ENCODE measurements around the gene C1QTNF7.

Gene C1QTNF7

DNA sequence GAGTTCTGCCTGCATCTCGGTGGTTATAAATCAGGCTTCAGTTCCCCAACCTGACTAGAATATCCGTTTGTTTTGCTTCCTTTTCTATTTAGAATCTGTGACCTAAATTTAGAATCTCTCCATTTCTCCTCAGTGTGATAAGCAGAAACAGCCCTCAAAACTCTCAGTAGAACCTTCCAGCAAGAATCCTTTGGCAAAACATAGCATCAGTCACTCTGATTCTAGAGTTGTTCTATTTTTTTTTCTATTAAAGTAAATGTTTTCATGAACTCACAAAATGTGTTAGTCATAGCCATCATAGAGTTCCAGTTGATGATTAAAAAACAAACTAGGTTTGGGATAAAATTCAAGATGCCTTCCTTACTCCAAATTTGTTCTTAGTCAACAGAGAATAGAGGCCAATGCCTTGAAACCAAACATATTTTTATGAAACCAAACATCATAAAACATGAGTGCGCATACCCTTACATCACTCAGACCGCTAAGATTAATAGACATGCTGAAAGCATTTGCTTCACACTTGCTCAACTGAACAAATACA, 13.2 kb upstream of the C1QTNF7 start:
- DNase-seq: no peak

DNA sequence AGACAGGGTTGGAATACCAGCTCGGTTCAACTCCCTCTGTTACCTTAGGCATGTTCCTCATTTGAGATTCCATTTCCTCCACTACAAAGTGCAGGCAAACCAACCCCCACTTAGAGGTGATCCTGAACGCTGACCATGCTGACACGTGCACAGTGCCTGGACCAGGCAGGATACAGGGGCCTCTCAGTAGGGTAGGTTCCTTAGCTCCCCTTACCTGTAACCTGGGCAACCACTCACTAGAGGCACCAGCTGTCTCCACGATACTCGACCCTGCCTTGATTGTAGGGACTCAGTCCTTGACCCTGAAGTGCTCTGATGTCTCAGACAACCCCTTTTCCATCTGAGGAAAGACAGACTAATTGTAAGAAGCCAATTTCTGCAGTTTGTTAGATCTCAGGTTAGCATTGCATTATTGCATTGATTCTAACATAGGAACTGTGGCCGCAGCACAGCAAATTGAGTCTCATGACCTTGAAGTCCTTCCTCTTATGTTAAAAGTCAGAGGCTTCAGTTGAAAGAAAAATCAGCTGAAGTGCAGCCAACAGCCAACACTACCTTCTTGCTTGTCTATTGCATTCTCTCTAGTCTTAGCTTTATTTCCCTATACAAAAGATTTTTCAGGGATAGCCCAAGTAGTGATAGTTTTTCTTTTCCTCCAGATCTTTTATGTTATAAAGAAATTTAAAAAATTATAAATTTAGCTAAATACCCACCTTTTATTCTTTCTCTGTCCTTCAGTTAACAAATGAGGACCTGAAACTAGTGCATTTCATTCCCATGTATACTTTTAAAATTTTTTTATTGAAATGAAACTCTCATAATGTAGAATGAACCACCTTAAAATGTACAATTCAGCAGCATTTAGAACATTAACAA, 11.2 kb upstream of the C1QTNF7 start:
- DNase-seq: no peak

DNA sequence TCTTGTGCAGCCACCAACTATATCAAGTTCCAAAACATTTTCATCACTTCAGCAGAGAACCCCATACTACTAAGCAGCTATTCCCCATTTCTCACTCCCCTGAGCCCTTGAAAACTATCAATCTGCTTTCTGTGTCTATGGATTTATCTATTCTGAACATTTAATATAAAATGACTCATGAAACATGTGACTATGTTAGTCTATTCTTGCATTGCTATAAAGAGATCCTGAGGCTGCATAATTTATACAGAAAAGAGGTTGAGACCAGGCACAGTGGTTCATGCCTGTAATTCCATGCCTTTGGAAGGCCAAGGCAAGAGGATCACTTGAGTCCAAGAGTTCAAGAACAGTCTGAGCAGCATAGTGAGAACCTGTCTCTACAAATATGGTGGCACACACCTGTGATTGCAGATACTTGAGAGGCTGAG, 10.6 kb upstream of the C1QTNF7 start:
- no peak for DNase-seq

DNA sequence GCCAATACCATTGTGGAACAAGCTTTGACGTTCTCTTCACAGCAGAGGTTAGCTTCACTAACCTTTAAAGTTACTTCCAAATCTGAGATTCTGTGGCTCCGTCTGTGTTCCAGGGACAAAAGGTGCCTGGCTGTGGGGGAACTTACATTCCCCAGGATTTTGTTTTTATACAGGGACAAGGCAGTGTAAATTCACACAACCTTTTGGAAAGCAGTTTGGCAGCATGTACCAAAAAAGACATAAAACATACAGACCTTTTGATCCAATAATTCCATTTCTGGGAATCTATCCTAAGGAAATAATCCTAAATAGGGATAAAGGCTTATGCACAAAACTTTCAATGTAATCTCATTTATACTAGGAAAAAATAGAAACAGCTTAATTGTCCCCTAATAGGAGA, 8.9 kb upstream of the C1QTNF7 start:
- no peak for DNase-seq

DNA sequence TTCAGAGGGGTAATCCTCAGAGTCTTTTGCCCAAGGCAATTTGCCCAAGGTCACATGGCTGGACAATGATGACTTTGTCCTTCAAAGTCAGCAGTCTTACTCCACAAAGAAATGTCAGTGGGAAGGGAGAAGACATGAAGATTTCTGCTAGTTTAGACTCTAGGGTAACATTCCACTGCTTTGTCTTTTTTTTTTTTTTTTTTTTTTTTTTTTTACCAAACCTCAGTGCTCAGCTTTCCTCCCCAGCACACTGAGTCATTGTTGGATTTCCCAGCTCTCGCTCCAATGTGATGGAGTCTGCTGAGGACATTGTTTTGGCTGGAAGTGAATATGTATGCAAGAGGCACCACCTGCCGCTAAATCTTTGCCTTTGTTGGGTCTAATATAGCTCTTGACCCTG, 7.2 kb upstream of the C1QTNF7 start:
- no peak for DNase-seq

DNA sequence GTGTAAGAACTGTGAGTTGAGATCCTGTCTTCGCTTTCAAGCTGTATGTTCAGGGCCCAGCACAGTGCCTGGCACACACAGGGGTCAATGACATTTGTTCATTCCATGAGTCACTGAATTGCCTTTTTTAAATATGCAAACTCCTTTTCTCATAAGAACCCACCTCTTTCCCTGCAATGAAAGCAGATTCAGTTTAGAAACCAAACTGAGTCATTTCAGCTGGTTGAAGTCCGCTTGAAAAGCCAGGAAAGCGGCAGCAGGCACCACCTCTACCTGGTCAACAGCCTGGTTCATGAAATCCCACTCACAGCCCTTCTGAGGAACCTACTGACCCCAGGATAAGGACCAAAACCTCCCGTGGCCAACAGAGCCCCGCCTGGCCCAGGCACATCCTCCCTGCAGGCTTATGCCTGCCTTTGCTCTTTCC, 4.5 kb upstream of the C1QTNF7 start:
- no peak for DNase-seq

DNA sequence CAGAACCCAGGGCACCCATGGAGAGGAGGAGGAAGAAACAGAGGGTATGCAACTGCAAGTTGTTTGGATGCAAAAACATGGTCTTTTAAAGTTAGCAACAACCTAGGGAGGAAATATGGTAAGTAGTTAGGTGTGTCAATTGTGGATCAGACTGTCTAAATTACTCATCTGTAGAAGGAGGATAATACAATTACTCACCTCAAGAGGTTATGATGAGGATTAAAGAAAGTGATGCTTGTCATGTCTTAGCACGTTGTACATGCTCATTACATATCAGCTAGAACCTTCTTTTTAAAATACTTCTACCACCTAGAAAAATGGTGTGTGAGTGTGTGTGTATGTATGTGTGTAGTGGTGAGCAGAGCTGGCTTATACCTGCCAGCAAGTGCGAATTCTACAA, 2.3 kb upstream of the C1QTNF7 start:
- no peak for DNase-seq

DNA sequence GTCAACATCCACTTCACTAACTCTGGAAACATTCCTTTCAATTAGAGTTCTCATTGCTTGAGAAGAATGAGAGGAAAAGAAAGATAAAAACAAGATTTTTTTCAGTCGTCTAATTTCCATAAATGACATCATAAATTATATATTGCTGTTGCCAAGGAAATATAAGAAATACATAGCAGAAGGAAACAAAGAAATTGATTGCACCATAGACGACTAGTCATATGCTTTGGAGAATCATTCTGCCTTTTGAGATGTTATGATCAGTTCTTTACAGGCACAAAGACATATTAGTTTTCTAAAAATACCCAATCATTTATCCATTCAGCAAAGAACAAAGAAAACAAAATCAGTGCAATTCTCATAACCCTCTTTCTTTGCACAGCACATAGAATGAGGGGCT, 672 bp upstream of the C1QTNF7 start:
- DNase-seq: no peak

DNA sequence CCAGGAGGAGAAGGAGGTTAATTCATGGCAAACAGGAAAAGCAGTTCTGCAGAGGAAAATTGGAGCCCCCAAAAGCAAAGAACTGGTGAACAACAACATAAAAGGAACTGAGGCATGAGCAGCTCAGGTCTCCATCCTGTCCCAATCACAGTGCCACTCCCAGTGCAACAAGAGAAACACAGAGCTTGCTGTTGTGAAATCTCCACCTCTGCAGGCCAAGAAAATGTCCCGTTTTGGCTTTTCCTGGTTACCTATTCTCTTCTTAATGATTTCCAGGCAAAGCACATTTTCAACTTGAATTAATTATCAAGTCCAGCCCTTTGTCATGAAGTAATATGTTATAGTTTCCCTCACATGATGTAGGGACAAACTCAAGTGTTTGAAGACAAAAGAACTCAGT, 778 bp downstream of the C1QTNF7 start:
- DNase-seq: no peak

DNA sequence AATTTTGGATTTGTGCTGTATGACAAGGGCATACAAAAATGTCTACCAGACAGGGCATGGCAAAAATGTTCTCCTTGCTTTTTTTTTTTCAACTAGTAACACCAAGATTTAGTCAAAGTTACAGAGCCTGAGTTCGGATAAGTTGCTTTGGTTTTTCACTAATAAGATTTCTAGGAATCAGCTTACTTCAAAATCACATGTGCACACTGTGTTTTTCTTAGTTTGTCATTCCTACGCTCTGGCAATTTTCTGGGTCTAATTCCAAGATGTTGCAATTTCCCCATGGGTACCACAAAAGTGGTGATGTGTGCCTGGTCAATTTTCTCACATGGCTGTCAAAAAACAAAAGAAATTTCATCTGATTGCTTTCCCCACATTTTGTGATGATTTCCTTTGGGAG, 6.3 kb downstream of the C1QTNF7 start:
- no peak for DNase-seq

DNA sequence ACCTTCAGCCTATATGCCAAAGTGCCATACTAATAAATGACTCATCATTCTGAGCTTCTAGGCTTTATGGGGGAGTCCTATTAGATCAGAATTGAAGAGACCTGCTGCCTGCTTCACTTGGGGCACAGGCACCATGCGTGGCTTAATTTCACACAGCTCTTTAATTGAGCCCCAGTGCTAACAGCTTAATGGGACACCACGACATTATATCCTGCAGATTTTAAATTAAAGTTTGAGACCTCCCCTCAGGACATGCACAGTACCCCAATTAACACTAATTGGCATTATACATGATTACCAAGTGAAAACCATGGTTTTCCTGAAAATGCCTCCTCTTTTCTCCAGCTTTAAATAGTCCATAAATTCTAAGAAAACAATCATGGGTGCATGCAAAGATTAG, 6.8 kb downstream of the C1QTNF7 start:
- no peak for DNase-seq

DNA sequence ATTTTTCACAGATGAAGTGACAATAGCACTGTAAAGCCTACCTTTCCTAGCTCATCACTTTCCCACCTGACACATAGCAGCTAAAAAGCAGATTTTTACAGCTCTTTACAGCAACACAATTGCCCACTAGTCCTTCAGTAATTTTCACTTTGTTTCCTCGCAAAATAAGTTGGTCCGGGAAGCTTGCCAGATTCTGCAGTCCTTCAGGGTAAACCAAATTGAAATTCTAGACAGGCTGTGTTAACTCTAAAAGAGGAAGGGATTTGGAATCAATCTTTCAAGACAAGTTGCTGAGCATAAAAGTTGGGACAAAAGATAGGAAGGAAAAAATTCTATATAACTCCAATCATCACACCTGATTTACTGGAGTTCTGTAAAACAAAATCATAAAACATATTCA, 8.7 kb downstream of the C1QTNF7 start:
- peak; percentile 29 for DNase-seq

DNA sequence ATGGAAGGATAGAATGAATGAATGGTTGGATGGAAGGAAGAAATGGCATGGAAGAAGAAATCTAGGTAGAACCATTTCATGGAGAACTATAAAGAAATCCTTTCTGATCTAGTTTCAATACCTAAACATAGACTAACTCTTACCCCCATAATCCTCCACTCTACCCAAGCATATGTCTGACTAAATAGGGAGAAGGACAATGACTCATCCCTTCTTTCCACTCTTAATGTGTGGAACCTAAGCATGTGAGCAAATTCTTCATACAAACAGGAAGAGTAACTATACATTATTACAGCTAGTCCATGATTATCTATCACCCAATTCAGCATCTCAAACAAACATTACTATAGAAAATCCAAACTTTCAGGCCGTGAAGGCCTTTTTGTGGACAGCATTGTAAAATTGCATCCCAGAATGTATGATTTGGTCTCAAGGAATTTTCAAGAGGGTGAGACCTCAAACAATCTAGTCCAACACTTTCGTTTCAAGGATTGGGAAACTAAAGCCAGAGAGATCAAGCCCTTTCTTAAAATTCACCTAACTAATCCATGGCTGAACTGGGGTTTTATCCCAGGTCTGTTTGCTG, 11.2 kb downstream of the C1QTNF7 start:
- no peak for DNase-seq

DNA sequence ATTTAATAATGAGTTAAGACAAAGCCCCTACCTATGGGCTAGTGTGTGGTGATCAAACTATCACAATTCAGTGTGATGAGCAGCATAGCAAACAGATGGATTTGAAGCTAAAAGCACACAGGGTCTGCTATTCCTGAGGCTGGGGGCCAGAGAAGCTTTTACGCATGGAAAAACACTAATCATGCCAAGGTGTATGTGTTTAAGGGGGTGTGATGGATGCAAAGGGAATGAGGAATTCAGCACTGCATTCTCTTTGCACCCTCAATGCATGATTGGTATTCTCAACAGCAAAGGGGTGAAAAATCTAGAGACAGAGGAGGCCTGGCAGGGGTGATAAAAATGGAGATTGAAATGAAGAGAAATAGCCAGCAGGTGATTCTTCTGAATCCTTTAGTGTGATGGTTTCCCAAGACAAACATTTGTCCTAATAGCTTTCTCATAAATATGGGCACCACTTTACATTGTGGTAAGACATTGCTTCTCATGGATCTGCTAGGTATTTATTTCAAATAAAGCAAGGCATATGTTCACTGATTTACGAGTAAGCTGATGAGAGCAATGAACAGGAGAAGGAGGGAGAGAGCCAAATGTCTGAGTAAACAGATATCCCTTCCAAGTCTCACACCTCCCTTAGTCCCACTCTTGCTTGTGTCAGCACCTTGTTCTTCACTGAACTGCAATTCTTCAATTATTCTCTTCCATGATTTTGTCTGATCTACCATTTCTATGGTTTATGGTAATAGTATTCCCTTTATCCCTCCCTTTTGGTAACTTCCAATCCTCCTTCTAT, 15.7 kb downstream of the C1QTNF7 start:
- no peak for DNase-seq

DNA sequence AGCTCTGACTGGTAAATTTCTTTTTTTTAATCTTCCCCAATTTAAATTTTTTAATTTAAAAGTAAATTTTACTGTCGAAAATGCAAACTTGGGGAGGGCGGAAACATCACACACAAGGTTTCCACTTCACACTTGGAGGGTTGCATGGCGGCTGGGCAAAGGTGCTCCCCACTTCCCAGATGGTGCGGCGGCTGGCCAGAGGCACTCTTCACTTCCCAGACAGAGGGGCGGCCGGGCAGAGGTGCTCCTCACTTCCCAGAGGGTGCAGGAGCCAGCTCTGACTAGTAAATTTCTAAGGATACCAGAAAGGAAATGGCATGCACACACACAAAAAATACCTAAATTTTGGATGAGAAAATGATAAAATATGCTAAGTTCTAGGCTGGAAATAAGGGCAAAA, 16.4 kb downstream of the C1QTNF7 start:
- no peak for DNase-seq

DNA sequence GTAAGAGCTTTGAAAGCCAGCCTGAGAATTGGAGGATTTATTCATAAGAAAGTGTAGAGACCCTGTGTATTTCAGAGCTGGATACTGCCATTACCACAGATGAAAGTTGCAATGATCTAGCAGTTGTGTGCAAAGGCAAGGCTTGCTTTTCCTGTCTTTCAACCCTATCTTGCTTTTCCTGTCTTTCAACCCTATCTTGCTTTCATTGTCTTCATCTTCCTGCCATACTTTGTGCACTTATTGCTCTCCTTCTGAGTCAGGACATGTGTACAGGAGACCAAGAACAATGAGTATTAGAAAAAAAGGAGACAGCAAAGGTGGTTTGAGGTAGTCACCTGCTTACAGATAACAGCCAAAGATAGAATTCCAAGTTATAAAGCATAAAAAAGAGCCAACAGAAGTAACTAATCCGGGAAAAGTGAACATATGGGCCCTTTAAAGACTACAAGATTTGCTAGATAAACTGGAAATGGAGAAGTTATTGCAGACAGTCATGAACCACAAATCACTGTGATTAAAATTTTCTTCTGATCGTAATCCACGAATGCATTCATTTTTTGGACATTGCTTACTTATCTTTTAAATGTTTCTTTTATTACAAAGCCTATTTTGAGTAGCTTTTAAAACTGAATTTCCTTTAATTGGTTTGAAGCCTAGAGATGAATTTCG, 17.2 kb downstream of the C1QTNF7 start:
- DNase-seq: no peak

DNA sequence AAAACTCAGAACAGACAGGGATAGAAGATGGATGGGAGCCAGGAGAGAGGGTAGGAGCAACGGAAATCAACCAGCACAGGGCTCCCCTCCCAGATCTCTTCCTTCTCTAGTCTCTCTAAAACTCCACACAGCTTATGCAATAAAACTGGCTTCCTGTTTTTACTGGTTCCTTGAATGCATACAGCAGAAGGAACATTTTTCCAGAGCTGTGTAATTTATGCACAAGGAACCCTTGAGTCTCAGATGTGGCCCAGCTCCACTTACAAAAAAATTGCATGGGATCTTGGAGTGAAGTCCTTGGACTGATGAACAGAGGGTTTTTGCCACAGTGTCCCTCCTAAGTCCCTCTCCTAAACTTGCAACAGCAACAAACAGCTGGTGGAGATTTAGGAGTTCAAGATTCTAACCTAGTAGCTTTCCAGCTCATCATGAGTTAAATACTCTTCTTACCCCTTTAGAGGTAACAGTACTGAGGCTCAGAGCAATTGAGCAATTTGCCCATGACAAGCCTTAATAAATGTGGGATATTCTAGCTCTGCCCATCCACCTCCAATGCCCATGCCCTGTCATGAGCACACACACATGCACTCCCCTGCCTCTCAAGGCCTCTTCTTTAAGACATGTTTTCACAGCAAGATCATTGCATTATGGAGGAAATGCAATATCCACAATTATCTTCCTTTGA, 23.5 kb downstream of the C1QTNF7 start:
- DNase-seq: no peak

DNA sequence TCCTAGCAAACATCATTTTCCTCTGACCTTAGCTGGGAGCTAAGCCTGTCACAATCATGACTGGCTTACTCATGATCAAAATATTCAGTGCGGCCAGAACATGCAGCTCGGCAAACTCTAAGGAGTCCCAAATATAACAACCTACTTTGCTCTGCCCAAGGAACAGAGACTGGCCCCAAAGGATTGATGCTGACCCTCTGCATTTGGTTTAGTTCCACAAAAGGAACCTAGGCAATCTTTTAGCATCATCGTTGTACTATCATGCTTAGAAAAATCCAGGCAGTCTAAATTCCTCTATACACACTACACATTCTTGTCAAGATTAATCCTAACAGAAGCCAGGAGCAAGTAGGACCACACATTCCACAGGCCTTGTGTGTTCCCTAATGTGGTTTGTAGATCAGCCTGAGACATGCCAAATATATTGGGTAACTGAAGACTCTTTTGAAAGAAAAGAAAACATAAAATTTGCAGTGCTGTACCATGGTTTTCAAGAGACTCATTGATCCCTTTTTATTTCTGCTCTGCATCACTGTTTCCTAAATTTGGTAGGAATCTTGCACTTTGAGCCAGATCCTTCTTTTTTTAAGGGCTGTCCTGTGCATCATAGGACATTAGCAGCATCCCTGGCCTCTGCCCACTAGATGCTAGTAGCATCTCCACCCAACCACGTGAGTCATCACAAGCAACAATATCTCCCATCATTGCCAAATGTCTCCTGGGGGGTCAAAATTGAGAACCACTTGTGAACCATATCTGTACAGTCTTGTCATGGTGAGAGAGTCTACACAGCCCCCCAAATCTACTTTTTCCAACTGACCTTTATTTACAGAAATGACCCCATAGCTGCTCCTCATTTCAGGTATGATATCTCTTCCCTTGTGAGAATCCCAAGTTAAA, 24.3 kb downstream of the C1QTNF7 start:
- DNase-seq: no peak

DNA sequence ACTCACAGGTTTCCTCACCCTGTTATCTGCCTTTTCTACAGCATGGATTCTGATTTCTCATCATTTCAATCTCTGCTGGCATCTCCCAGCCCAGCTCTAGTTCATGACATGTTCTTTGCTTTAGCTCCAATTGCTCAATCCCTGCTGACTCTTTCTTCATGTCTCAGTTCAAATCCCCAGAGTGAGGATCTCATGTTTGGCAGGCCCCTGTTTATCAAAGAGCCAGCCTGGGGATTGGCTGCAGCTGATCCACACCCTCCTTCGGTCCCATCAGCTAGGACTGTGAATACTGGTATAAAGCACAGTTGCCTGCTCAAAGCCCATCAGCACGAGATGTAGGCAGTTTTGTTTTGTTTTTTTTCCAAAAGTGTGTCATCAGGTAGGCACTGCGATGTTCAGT, 27.5 kb downstream of the C1QTNF7 start:
- DNase-seq: no peak

DNA sequence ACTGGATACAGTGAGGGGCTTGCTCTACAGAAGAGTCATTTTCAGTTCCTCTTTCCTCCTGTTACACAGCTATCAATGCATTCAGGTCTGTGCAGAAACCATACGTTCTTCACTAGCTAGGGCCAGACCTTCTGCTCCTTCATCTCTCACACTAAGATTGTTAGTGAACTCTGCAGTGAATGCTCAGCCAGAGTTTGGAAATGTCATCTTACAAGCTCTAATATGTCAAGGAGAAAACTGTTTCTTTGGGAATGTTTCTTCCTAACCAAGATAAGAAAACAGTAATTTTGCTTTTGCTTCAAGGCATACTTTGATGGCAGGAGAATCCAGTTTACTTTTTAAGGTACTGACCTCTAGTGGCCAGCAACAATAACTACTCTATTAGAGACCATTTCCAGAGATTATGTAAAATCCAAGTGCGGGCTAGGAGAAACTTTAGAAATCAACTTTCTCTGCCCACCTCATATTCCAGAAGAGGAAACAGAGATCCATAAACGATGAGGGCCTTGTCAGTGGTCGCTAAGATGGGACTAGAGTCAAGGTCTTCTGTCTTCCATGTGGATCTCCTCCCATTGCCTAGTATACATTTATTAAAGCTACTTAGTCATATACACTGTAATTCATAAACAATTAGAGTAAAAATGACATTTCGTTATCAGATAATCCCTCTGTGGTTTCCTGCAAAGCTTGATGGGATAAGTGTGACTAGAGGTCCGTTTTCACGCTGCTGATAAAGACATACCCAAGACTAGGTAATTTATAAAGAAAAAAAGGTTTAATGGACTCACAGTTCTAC, 29.8 kb downstream of the C1QTNF7 start:
- peak; percentile 12 for DNase-seq

All from NCI-H1105 (cell line).